DMS53 treated with DMSO at 0.1 percent for 48 hours (cell line): ENCODE results near the gene ZDHHC19.
"Not testable (repeated sequence)": the region's sequence is repeated elsewhere in the genome, so short reads cannot be mapped to it uniquely, and the experiment has no call there.

Experiments used
- DNase-seq: peaks from one replicate; lab custom pipeline; 2025; ENCODE audit not compliant: unreplicated experiment; lab: John Stamatoyannopoulos, UW

Gene ZDHHC19, protein sequence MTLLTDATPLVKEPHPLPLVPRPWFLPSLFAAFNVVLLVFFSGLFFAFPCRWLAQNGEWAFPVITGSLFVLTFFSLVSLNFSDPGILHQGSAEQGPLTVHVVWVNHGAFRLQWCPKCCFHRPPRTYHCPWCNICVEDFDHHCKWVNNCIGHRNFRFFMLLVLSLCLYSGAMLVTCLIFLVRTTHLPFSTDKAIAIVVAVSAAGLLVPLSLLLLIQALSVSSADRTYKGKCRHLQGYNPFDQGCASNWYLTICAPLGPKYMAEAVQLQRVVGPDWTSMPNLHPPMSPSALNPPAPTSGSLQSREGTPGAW

DNA sequence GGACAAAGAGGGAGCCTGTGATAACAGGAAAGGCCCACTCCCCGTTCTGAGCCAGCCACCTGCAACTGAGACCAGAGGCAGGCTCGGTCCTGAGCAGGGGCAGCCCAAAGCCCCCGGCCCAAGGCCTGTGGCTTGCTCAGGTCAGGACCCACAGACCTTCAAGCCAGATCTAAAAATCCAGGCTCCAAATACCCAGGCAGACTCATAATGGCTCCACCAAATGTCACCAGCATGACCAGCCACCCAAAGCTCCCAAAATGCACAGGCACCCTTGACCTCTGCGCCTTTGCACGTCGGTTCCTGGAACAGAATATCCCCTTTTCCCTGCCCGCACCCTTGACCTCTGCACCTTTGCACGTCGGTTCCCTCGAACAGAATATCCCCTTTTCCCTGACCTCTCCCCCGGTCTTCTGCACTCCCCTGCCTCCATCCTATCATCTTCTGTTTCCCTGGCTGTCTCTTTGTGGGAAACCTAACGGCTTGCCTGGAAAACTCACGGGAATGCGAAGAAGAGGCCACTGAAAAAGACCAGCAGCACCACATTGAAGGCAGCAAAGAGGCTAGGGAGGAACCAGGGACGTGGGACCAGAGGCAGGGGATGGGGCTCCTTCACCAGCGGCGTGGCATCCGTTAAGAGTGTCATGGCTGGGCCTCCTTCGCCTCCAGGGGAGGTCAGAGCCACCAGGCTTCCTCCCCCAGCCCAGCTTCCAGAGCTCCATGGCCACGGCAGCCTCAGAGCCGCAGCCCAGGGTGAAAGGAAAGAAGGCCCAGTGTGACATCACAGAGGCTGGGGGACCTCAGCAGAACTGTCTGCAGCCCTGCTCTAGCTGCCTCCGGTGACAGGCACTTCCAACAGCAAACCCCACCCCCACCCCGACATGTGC is at the start of gene ZDHHC19:
TSS of gene ZDHHC19 (minus strand) at position 728 of the 884 bp plus-strand sequence. CDS start at position 643, 85 bp downstream.
- no peak for DNase-seq

DNA sequence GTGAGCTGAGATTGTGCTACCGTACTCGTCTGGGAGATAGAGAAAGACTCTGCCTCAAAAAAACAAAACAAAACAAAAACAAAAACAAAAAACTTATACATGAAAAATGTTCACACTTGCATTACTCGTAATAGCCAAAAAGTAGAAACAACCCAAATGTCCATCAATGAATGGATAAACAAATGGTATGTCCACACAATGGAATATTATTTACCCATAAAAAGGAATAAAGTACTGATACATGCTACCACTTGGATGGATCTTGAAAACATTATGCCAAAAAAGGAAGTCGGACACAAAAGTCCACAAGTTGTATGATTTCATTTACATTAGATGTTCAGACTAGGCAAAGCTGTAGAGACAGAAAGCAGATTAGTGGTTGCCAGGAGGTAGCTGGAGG is 49.6 kb upstream of the ZDHHC19 start:
- DNase-seq: no peak

DNA sequence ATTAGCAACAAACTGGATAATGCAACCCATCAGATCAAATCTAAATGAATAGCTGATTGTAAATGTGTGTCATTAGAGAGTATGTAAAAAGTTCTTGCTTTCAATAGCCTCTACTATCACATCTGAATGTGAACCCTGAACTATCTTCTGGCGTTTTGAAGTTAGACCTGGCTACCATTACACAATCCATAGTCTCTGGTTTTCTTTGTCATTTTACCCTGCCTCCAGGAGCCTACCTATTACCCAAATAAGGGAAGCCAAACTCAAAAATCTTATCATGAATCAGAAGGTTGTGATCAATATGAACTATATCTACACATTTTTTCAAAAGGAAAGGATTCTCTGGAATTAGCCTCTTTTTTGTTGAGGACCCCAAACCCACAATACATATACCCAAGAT is 44.6 kb upstream of the ZDHHC19 start:
- DNase-seq: no peak

DNA sequence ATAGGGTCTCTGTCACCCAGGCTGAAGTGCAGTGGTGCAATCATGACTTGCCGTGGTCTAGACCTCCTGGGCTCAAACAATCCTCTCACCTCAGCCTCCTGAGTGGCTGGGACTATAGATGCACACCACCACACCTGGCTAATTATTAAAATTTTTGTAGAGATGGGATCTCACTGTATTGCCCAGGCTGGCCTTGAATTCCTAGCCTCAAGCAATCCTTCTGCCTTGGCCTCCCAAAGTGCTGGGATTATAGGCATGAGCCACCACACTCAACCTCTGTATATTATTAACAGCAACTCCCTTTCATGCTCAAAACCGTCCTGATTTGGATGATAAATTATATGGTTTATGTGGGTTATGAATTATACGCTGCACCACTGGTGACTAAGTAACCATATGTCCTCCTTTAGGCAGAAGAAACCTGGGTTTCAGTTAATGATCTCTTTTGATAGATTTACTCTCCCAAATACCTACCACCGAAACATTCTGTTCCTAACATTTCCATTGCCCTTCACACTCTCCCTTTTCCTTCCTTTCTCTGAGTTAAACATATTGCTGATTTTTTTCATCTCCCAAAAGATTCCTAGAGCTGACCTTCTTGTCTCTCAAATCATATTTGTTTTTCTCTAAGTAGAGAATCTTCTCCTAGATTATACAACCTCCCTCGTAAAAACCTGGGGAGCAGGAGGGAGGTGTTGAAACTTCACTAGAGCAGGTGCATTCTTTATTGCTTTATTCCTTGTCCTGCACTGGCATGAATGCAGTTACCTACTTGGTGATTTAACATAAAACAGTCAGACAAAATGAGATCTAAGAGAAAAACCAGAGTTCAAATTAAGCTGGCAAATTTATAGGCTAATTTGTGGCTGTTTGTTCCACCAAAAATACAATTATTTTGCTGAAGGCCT is 43.4 kb upstream of the ZDHHC19 start:
- DNase-seq: no peak

DNA sequence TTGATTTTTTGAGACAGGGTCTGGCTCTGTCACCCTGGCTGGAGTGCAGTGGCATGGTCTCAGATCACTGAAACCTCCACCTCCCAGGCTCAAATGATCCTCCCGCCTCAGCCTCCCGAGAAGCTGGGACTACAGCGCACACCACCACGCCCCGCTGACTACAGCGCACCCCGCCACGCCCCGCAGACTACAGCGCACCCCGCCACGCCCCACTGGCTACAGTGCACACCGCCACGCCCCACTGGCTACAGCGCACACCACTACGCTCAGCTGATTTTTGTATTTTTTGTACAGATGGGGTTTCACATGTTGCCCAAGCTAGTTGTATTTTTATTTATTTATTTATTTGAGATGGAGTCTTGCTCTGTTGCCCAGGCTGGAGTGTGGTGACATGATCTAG is 40.7 kb upstream of the ZDHHC19 start:
- no peak for DNase-seq

DNA sequence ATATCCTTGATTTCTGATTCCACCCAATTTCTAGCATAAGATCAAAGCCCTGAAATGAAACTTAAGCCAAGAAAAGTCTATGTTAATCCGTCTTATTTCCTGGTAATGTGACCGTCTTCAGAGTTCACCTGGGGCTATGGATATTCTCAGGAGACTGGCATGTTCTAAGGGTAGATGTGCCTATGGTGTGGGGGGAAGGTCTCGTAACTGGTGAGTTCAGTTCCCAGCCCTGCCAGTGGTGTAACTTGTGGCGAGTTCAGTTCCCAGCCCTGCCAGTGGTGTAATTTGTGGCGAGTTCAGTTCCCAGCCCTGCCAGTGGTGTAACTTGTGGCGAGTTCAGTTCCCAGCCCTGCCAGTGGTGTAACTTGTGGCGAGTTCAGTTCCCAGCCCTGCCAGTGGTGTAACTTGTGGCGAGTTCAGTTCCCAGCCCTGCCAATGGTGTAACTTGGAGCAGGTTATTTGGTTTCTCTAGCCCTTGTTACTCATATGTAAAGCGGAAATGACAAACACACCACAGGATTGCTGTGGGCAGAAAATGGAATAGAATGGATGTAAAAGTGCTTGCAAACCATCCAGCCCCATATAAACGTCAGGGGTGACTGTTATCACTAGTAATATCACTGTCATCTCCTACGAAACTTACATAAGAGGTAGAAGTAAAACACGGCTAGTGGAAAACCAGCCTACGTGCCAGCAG is 35.6 kb upstream of the ZDHHC19 start:
- DNase-seq: no peak

DNA sequence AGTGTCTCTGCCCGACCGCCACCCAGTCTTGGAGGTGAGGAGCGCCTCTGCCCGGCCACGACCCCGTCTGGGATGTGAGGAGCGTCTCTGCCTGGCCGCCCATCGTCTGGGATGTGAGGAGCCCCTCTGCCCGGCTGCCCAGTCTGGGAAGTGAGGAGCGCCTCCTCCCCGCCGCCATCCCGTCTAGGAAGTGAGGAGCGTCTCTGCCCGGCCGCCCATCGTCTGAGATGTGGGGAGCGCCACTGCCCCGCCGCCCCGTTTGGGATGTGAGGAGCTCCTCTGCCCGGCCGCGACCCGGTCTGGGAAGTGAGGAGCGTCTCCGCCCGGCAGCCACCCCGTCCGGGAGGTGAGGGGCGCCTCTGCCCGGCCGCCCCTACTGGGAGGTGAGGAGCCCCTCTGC is 33.0 kb upstream of the ZDHHC19 start:
- DNase-seq: not testable (repeated sequence)

DNA sequence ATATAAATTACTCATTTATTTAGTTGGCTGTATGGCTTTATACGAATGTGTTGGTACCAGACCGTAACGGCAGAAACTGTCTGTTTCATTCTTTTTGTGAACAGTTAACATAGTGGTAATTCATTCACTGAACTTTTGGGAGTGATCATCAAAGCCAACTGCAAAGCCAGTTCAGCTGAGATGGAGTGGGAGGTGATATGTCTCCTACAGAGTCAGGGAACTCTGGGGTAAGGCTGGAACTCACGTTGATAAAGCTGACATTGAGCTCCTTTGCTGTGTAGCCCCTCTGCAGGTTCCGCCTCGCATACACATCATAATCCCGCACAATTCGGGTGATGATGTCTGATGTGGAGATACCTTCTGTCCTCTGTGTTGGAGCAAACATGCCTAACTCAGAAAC is 30.5 kb upstream of the ZDHHC19 start:
- DNase-seq: no peak

DNA sequence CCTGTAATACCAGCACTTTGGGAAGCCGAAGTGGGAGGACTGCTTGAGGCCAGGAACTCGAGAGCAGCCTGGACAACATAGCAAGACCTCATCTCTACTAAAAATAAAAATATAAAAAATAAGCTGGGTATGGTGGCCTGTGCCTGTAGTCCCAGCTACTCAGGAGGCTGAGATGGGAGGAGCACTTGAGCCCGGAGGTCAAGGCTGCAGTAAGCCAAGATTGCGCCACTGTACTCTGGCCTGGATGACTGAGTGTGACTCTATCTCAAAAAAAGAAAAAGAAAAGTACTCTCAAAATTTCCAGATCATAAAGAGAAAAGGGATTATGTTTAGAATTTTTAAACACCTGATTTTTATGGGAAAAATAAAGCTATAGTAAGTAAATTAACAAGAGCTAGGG is 29.2 kb upstream of the ZDHHC19 start:
- no peak for DNase-seq

DNA sequence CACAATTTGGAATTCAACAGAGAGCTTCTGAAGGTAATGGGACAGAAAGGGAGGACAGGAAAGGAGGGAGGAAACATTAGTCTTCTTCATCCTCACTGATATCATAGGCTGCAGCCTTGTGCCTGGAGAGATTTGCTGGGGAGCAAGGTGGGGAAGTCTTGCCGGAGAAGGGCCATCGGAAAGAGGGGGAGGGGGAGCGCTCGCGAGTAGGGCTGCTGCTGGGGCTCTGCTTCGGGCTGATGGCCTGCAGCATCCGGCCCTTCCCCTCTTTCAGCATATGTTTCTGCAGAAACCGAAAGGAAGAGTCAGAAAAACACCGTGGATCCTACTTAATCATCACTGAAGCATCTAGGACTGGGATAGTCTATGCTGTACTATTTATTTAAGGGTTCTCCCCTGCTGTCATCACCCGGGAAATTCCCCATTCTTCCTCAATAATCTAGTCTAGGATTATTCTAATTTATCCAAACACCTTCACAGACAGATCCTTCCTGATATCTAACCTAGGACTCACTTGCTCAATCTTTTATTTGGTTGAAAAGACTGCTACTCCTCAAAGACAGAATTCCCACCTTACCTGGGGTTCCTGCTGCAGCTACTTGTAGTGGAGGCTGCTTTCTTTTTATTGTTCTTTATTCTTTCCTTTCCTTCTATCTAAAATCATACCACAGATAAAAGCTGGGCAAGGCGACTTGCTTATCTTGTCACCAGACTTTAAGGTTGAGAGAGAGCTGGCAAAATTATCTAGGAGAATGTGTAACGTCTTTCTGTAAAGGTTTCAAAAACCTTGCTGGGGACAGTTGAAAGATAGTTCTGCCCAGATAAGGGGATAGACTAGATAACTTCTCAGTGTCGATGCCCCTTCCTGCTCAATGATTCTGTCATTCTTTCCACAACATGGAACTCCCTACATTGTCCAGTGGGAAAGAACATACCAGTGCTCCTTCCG is 27.7 kb upstream of the ZDHHC19 start:
- no peak for DNase-seq

DNA sequence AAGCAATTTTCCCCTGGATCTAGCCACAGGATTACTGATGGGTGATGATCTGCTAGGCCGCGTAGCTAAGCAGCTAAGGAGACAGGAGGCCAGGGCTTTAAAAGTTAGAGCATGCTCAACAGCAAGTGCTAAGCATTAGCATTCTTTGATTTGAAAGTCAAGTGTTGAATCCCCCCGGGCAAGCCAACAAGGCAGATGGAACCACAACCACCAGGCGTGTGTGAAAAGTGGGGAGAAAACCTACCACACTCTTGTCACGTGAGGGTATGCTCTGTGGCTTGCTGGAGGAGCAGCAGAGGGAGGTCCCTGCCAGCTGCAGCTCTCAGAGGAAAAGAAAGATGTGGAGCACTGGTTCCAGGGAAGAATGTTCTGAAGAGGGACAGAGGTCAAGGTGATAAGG is 26.0 kb upstream of the ZDHHC19 start:
- DNase-seq: no peak

DNA sequence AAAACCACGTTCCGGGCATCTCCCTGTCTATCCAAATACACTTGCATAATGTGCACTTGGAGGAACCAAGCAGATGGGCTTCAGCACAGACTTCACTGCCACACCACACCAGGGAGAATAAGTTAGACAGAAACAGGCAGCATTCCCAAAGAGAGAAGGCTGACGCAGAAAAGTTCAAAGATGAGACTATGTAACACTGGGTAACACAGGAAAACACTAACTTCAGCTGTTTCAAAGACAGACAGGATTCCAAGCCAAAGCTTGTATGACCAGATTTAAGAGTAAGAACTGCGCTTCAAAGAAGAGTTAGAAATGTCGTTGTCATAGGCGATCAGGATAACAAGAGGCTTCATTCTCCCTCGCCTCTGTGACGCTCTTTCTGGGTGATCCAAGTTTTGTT is 25.0 kb upstream of the ZDHHC19 start:
- no peak for DNase-seq

DNA sequence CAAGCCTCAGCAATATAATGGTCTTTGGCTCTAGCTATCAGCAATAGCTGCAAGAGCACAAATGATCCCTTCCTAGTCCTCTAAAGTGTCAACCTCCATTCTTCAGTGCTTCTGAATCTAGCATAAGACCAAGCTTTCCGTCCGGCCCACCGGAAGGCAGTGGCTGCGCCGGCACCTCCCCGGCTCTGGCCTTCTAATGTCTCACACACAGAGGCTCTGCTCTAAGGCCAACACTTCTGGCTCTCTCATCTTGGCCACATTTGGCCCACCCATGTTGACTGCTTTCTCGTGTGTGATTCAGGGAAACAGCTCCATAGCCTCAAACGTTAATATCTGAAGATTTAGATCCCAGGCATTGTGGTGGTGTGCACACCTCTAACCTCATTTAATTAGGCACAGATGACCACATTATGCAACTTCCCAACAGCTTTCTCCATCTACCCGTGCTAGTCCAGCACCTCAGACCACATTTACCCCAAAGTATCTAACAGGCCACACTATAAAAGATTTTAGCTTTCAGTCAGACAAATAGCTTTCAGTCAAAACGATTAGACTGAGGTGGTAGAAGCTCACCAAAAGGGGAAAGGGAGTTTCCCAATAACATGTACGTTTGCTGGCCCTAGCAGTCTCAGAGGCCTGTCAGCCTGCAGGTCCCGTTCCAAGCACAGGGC is 24.4 kb upstream of the ZDHHC19 start:
- no peak for DNase-seq

DNA sequence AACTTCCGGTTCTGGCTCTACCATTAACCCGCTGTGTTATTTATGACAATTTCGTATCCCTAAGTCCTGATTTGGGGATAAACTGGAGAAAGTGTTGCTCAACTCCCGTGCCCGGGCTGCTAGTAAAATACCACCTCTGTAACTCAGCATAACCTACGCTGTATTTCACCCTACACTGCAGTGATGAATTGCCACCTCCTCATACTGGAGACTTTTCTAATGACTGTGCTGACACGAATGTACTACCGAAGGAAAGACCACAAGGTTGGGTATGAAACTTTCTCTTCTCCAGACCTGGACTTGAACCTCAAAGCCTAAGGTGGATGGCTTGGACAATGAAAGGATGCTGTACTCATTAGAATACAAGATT is 21.7 kb upstream of the ZDHHC19 start:
- no peak for DNase-seq

DNA sequence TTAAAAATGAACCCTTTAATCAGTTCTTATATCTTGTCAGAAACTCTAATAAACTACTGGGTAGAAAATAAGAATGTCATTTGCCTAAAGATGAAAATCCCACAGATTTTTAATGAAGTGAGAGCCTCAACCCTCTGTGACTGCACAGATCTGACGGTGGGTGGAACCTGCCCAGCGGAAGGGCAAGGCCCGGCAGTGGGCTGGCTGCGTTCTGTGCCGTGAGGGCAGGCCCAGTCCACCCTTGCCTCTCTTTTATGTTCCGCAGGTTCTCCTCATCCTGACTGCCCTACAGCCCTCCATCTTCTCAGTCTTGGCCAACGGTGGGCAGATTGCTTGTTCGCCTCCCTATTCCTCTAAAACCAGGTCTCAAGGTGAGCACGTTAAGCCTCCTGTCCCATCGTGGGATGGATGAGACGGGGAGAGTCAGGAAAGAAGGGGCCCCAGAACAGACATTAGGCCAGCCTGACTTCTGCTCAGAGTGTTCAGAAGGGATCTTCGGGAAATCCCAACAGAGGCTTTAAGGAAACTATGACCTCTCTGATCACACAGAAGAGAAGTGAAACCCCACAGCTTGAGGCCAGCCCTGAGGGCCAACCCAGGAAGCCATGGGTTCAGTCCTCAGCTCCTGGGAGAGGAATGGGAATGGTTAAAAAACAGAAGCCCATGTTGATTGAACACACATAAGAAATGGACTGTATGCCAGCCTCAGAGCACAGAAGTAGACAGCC is 21.1 kb upstream of the ZDHHC19 start:
- no peak for DNase-seq

DNA sequence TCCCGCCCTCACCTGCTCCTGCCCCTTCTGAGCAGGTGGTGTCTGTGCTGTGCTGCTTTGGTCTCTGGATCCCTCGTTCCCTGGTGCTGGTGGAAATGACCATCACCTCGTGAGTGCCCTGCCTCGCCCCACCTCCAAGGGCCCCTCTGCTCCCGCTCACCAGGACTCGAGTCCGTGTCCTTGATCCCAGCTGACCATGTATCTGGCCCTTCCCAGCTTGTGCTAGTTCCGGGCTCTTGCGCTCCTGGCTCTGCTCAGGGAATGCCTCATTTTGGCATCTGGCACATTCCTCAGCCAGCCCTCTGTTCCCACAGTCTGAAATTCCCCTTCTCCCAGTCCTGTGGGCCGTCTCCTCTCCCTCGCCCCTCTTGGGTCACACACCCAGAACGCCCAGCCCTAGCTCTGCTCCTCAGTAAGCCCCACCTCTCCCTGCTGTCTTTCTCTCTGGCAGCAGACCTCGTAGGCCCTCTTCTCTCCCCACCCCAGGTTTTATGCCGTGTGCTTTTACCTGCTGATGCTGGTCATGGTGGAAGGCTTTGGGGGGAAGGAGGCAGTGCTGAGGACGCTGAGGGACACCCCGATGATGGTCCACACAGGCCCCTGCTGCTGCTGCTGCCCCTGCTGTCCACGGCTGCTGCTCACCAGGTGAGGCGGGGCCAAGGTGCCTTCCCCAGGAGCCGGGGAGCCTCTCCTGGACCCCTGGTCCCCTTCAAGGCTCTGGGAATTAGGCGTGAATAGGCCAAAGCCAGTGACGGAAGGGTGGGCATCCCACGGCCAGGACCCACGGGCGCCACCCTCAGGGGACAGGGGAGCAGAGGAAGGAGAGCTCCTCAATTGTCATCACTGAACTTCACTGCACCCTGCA is 16.7 kb upstream of the ZDHHC19 start:
- DNase-seq: no peak

DNA sequence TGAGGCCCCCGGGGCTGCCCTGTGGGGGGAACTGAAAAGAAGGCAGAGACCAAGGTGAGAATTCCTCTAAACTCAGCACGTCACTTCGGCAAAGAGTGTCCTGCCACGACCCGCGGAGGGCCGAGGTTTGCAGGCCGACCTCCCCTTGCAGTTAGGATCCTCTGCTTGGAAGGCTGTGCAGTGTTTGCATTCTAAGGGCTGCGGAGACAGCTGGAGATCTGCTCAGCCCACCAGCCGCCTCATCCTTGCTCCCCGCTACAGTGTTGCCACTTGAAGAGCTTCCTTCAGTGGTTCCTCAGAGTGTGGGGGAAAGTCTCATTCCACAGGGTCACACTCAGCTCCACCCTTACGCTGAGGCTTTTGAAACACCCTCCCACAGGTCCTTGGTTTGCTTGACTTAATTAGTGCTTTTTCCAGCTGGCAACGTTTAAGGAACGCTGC is 15.9 kb upstream of the ZDHHC19 start:
- DNase-seq: no peak
